ENCODE measurements around the gene KAZALD1. TPM values are rescaled to one million over a fixed set of nuclear protein-coding genes. Genes with fewer than 3 reads are reported as not detected.

Gene KAZALD1
- polyA plus RNA-seq, 1 of the 3 experiments (the other 2 are of a cell fraction): 3.0 TPM

DNA sequence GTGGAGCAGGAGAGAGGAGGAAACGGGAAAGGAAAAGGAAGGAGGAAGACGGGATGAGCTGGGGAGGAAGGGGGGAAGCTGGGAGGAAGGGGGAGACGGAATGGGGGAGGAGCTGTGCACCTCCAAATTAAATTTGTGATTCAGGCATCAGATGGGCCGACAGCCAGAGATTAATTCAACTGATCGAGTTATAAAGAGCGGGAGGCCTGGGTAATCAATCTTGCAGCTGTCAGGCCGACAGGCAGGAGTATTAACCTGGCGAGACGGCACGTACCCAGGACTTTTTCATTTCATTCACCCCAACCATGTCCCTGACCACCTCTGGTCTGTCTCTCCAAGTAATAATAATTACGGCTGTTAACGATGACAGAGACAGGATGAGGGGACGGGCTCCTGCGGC is 26.2 kb downstream of the KAZALD1 start:
- peak; percentile 58 for DNase-seq
- POLR2A ChIA-PET: interaction anchor here (1.1 kb wide), 1 partner anchor 45 kb away, joined by 4 read pairs; no protein-coding TSS in a partner anchor
- Histone ChIP-seq H2AFZ (ENCODE audit: low read depth) (no peak overlapping the region), H3K9ac (no peak overlapping the region), H3F3A (replicated peaks; ENCODE audit: insufficient read depth) (no peaks in the 10 kb centered on the region), H3K36me3 (replicated peaks in 1 of 2; ENCODE audit: control insufficient read depth in 1 of 2, insufficient read depth in 2 of 2, low read length in 1 of 2) (no peaks in the 10 kb centered on the region), H3K27me3 (ENCODE audit: insufficient read depth) (peaks cover 58% of the 10 kb centered on the region; the same call in 1 of the 2 replicates), H3K79me2 (ENCODE audit: insufficient read depth) (no peaks in the 10 kb centered on the region), H4K20me1 (ENCODE audit: insufficient read depth) (no peaks in the 10 kb centered on the region), H3K4me1 (ENCODE audit: control insufficient read depth in 1 of 2, insufficient read depth in 2 of 2, low read depth in 1 of 2, low read length in 1 of 2) (peaks cover 0 to 21% of the 10 kb centered on the region in 2 experiments; a peak in 1 of 4 replicates), H3K4me2 (no peak overlapping the region), H3K9me3 (no peaks in the 10 kb centered on the region), H3K9me2 (no peaks in the 10 kb centered on the region), H3K27ac (ENCODE audit: low read depth in 2 of 2, low read length in 1 of 2) (no peak overlapping the region), H3K4me3 (ENCODE audit: low read depth in 2 of 2, low read length in 1 of 2) (no peak overlapping the region; a peak in 1 of 4 replicates)
- WGBS (ENCODE audit: low lambda C conversion rate): 23% methylated on average over 13 of the region's 14 CpGs
- CTCF ChIA-PET: interaction anchor here (0.7 to 32.9 kb wide), 14 partner anchors 8 to 126 kb away, joined by 3 to 972 read pairs (median 5); partner anchors contain the start of genes LZTS2 and TLX1
- no peak for TF ChIP-seq JUND (IDR thresholded peaks at IDR 0.05)
- peak in 1 of 2 experiments; percentile 66; a peak in 2 of 4 replicates for TF ChIP-seq EP300 (IDR thresholded peaks at IDR 0.05; ENCODE audit: borderline replicate concordance in 1 of 2, low read depth in 1 of 2, low read length in 1 of 2)
- no peak for TF ChIP-seq RXRA (IDR thresholded peaks at IDR 0.05; ENCODE audit: borderline replicate concordance, low read depth)
- no peak for TF ChIP-seq RFX5 (IDR thresholded peaks at IDR 0.05; ENCODE audit: low read length)
- TF ChIP-seq, protein P1, sequence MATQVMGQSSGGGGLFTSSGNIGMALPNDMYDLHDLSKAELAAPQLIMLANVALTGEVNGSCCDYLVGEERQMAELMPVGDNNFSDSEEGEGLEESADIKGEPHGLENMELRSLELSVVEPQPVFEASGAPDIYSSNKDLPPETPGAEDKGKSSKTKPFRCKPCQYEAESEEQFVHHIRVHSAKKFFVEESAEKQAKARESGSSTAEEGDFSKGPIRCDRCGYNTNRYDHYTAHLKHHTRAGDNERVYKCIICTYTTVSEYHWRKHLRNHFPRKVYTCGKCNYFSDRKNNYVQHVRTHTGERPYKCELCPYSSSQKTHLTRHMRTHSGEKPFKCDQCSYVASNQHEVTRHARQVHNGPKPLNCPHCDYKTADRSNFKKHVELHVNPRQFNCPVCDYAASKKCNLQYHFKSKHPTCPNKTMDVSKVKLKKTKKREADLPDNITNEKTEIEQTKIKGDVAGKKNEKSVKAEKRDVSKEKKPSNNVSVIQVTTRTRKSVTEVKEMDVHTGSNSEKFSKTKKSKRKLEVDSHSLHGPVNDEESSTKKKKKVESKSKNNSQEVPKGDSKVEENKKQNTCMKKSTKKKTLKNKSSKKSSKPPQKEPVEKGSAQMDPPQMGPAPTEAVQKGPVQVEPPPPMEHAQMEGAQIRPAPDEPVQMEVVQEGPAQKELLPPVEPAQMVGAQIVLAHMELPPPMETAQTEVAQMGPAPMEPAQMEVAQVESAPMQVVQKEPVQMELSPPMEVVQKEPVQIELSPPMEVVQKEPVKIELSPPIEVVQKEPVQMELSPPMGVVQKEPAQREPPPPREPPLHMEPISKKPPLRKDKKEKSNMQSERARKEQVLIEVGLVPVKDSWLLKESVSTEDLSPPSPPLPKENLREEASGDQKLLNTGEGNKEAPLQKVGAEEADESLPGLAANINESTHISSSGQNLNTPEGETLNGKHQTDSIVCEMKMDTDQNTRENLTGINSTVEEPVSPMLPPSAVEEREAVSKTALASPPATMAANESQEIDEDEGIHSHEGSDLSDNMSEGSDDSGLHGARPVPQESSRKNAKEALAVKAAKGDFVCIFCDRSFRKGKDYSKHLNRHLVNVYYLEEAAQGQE (IDR thresholded peaks at IDR 0.05; ENCODE audit: low read depth, low read length): no peak
- peak; percentile 31; the same call in 1 of the 2 replicates for TF ChIP-seq RCOR1 (IDR thresholded peaks at IDR 0.05; ENCODE audit: low read length)
- TF ChIP-seq ELF1 (IDR thresholded peaks at IDR 0.05): no peak
- TF ChIP-seq, protein P2, sequence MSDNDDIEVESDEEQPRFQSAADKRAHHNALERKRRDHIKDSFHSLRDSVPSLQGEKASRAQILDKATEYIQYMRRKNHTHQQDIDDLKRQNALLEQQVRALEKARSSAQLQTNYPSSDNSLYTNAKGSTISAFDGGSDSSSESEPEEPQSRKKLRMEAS (IDR thresholded peaks at IDR 0.05; ENCODE audit: low read depth): no peak
- TF ChIP-seq, protein P3, sequence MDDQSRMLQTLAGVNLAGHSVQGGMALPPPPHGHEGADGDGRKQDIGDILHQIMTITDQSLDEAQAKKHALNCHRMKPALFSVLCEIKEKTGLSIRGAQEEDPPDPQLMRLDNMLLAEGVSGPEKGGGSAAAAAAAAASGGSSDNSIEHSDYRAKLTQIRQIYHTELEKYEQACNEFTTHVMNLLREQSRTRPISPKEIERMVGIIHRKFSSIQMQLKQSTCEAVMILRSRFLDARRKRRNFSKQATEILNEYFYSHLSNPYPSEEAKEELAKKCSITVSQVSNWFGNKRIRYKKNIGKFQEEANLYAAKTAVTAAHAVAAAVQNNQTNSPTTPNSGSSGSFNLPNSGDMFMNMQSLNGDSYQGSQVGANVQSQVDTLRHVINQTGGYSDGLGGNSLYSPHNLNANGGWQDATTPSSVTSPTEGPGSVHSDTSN (IDR thresholded peaks at IDR 0.05): peak; percentile 16; the same call in 1 of the 2 replicates
- TF ChIP-seq, protein P4, sequence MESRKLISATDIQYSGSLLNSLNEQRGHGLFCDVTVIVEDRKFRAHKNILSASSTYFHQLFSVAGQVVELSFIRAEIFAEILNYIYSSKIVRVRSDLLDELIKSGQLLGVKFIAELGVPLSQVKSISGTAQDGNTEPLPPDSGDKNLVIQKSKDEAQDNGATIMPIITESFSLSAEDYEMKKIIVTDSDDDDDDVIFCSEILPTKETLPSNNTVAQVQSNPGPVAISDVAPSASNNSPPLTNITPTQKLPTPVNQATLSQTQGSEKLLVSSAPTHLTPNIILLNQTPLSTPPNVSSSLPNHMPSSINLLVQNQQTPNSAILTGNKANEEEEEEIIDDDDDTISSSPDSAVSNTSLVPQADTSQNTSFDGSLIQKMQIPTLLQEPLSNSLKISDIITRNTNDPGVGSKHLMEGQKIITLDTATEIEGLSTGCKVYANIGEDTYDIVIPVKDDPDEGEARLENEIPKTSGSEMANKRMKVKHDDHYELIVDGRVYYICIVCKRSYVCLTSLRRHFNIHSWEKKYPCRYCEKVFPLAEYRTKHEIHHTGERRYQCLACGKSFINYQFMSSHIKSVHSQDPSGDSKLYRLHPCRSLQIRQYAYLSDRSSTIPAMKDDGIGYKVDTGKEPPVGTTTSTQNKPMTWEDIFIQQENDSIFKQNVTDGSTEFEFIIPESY (IDR thresholded peaks at IDR 0.05; ENCODE audit: borderline replicate concordance, low read depth): no peak
- TF ChIP-seq TCF12 (IDR thresholded peaks at IDR 0.05): no peak
- TF ChIP-seq SIN3A (IDR thresholded peaks at IDR 0.05; ENCODE audit: borderline replicate concordance, low read depth, low read length): no peak
- TF ChIP-seq EZH2phosphoT487 (IDR thresholded peaks at IDR 0.05; ENCODE audit: borderline replicate concordance, low read depth): no peak
- no peak for TF ChIP-seq MXI1 (IDR thresholded peaks at IDR 0.05; ENCODE audit: low read depth, low read length)
- TF ChIP-seq MEF2A (IDR thresholded peaks at IDR 0.05; ENCODE audit: borderline replicate concordance, low read depth): no peak
- no peak for TF ChIP-seq GABPA (IDR thresholded peaks at IDR 0.05; ENCODE audit: low read depth)
- no peak for TF ChIP-seq FOSL2 (IDR thresholded peaks at IDR 0.05; ENCODE audit: borderline replicate concordance, low read depth)
- TF ChIP-seq, protein P5, sequence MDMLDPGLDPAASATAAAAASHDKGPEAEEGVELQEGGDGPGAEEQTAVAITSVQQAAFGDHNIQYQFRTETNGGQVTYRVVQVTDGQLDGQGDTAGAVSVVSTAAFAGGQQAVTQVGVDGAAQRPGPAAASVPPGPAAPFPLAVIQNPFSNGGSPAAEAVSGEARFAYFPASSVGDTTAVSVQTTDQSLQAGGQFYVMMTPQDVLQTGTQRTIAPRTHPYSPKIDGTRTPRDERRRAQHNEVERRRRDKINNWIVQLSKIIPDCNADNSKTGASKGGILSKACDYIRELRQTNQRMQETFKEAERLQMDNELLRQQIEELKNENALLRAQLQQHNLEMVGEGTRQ (IDR thresholded peaks at IDR 0.05; ENCODE audit: borderline replicate concordance, low read depth, low read length): no peak
- TF ChIP-seq RAD21 (IDR thresholded peaks at IDR 0.05; ENCODE audit: low read length): no peak
- TF ChIP-seq GATA2 (CRISPR knock-in tag; IDR thresholded peaks at IDR 0.05): peak; percentile 87
- TF ChIP-seq NFIC (IDR thresholded peaks at IDR 0.05; ENCODE audit: borderline replicate concordance): 0 out of 2 replicates have a peak, but pooled peaks have one; percentile 10
- TF ChIP-seq FOXJ3 (CRISPR knock-in tag; IDR thresholded peaks at IDR 0.05): no peak
- no peak for TF ChIP-seq POLR2AphosphoS5 (IDR thresholded peaks at IDR 0.05; ENCODE audit: low read depth, low read length)
- TF ChIP-seq NRF1 (IDR thresholded peaks at IDR 0.05; ENCODE audit: low read depth, low read length): no peak
- peak; percentile 39 for TF ChIP-seq CHD2 (IDR thresholded peaks at IDR 0.05; ENCODE audit: low read length, partially characterized antibody)
- TF ChIP-seq, protein P6, sequence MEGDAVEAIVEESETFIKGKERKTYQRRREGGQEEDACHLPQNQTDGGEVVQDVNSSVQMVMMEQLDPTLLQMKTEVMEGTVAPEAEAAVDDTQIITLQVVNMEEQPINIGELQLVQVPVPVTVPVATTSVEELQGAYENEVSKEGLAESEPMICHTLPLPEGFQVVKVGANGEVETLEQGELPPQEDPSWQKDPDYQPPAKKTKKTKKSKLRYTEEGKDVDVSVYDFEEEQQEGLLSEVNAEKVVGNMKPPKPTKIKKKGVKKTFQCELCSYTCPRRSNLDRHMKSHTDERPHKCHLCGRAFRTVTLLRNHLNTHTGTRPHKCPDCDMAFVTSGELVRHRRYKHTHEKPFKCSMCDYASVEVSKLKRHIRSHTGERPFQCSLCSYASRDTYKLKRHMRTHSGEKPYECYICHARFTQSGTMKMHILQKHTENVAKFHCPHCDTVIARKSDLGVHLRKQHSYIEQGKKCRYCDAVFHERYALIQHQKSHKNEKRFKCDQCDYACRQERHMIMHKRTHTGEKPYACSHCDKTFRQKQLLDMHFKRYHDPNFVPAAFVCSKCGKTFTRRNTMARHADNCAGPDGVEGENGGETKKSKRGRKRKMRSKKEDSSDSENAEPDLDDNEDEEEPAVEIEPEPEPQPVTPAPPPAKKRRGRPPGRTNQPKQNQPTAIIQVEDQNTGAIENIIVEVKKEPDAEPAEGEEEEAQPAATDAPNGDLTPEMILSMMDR (IDR thresholded peaks at IDR 0.05): no peak

All from SK-N-SH (cell line).